ENCODE measurements around the gene SOX5. TPM values are rescaled to one million over a fixed set of nuclear protein-coding genes. Genes with fewer than 3 reads are reported as not detected.
A peak's percentile ranks its signal among the peaks of the same experiment; 100 is the strongest.

The SOX5 gene
- total RNA-seq, 1 experiment from 2014 or later, result 3.1 TPM

GRCh38 chr12:23666866-23667265, 282.6 kb downstream of the SOX5 start:
- no CpG with 5 or more reads among the region's 5 CpGs for WGBS (ENCODE audit: extremely low coverage, insufficient read length, low lambda C conversion rate)
- H3K79me2 ChIP-seq (ENCODE audit: insufficient read depth, low read length), result no peaks in the 10 kb centered on the region
- H2BK15ac ChIP-seq (ENCODE audit: low read depth, low read length), result no peak overlapping the region
- peak overlapping the region in 1 of 2 experiments; percentile 13; a peak in 1 of 5 replicates for H3K4me3 Mint-ChIP-seq
- no peak overlapping the region for H2BK120ac ChIP-seq (ENCODE audit: low read depth, low read length, poor library complexity, severe bottlenecking)
- no peaks in the 10 kb centered on the region for H3K23me2 ChIP-seq (ENCODE audit: insufficient read length, low read depth, low read length, poor library complexity, severe bottlenecking)
- peaks cover 11 to 14% of the 10 kb centered on the region in 2 experiments for H3K4me1 Mint-ChIP-seq
- DNase-seq, result no peak
- no peak overlapping the region for H2BK5ac ChIP-seq (ENCODE audit: insufficient read length, low read length)
- H3K23ac ChIP-seq (ENCODE audit: insufficient read length, low read depth, low read length), result no peak overlapping the region
- H3K4ac ChIP-seq (ENCODE audit: low read depth, low read length), result no peak overlapping the region
- H3K18ac ChIP-seq (ENCODE audit: insufficient read length, low read depth, low read length), result no peak overlapping the region
- H3K9ac ChIP-seq (ENCODE audit: extremely low read depth, insufficient read length, low read length), result no peak overlapping the region
- H3K27ac ChIP-seq (ENCODE audit: insufficient read length, low read depth, low read length), result no peak overlapping the region
- no peak overlapping the region for H2AK5ac ChIP-seq (ENCODE audit: insufficient read length, low read length)
- no peak overlapping the region for H4K8ac ChIP-seq (replicated peaks; ENCODE audit: insufficient read length, low read depth, low read length)
- H3K4me1 ChIP-seq (ENCODE audit: insufficient read depth, low read length), result no peaks in the 10 kb centered on the region
- no peak overlapping the region for H3T11ph ChIP-seq (ENCODE audit: low read length)
- H2AFZ ChIP-seq (ENCODE audit: low read length), result no peak overlapping the region
- H3K9me3 Mint-ChIP-seq, result no peaks in the 10 kb centered on the region
- H4K91ac ChIP-seq (ENCODE audit: insufficient read length, low read depth, low read length), result no peak overlapping the region
- H3K27me3 ChIP-seq (ENCODE audit: insufficient read depth, low read length), result no peaks in the 10 kb centered on the region
- no peaks in the 10 kb centered on the region for H3K36me3 Mint-ChIP-seq (ENCODE audit: insufficient read depth in 1 of 3, low read depth in 3 of 3)
- H4K20me1 ChIP-seq (ENCODE audit: control insufficient read depth, insufficient read depth, insufficient read length), result no peaks in the 10 kb centered on the region
- H2BK12ac ChIP-seq (ENCODE audit: insufficient read length, low read depth, low read length), result no peak overlapping the region
- H3K27me3 Mint-ChIP-seq (ENCODE audit: low read depth), result no peaks in the 10 kb centered on the region
- no peak for TF ChIP-seq CTCF (conservative IDR thresholded peaks at IDR 0.05)
- H2BK20ac ChIP-seq (ENCODE audit: low read depth, low read length, poor library complexity, severe bottlenecking), result no peak overlapping the region
- peak overlapping the region; percentile 65 to 72 (median 69); a peak in 5 of 7 replicates for H3K27ac Mint-ChIP-seq
- no peak overlapping the region for H3K56ac ChIP-seq (ENCODE audit: insufficient read length, low read depth, low read length)
- no peak overlapping the region for H3K14ac ChIP-seq (ENCODE audit: insufficient read depth, low read length)
- no peaks in the 10 kb centered on the region for H3K79me1 ChIP-seq (ENCODE audit: insufficient read depth, low read depth, low read length, poor library complexity, severe bottlenecking)
- H4K5ac ChIP-seq (ENCODE audit: insufficient read length, low read depth, low read length), result no peak overlapping the region
- H3K9me3 ChIP-seq (ENCODE audit: control insufficient read depth, low read depth, low read length), result no peaks in the 10 kb centered on the region
- H3K4me2 ChIP-seq (ENCODE audit: insufficient read depth, insufficient read length, low read length), result no peak overlapping the region

Data from H9 (cell line).